GM19239 (cell line): ENCODE data around the gene CLDN18.
A peak's percentile ranks its signal among the peaks of the same experiment; 100 is the strongest.

ENCODE experiments used
- DNase-seq: peaks from one replicate; pipeline ENCODE4 v3.0.0; 2011; ENCODE audit warnings: low spot score; ENCODE audit not compliant: insufficient read length
- FAIRE-seq: peaks from 2 replicates; lab custom pipeline; 2011; peaks lifted over from hg19 to GRCh38; lab: Jason Lieb, UNC

The CLDN18 gene

DNA sequence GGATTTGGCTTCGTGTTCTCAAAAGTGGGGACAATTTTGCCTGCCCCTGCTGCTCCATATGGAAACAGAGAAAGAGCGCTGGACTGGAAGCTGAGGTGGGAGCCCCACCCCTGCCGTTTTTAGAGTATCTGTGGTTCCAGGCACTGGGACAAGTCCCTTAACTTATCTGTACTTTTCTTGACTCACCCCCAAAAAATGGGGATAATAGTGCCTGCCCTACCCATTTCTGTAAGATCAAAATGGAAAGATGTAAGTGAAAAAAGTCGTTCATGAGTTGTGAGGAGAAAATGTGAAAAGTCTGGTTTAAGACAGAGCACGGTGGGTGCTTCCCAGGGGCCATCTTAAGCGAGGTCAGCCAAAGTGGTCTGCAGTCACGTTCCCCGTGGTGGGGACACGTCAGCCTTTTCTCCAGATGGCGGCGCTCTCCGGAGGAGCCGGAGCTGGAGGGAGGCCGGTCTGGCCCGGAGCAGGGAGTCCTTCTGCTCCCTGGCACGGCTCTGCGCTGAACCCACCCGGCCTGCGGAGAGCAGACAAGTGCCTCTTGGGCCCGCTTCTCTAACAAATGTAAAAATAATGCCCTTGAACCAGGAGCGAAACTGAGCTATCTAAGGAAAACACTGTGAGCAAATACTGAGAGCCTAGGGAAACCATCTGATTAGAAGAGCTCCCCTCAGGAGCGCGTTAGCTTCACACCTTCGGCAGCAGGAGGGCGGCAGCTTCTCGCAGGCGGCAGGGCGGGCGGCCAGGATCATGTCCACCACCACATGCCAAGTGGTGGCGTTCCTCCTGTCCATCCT lies at the start of gene CLDN18:
Gene CLDN18, plus strand, starts transcription at position 690 of the 797 bp plus-strand sequence. Its CDS starts 61 bp downstream, at position 751.
- no peak for FAIRE-seq
- DNase-seq, result no peak

DNA sequence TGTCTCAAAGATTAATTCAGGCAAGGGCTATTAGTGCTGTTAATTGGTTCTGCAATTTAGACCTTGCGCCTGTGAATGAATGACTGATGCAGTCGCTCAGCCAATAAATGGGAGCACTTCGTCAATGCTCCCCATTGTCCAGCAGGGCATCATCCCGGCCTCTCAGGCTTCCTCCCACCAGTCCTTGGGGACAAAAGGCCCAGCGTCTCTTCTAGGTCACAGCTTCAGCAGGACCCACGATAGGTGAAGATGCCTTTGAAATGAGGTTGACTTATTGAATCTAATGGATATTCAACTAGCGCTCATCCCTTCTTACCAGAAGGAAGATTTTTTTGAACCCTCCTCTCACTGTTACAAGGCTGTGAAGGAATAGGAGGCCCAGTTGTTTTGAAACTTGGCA lies 47.7 kb upstream of the CLDN18 start:
- DNase-seq, result no peak
- no peak for FAIRE-seq

DNA sequence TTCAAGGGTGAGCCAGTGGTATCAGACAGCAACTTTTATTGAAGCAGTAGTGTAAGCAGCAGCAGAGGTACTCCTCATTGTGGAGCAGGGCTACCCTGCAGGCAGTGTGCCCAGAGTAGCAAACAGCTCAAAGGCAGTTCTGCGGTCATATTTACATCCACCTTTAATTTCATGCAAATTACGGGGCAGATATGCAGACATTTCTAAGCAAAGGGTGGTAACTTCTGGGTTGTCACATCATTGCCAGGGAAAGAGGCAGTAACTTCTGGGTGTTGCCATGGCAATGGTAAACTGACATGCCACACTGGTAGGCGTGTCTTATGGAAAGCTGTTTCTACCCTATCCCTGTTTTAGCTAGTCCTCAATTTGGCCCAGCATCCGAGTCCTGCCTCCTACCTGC lies 46.5 kb upstream of the CLDN18 start:
- no peak for FAIRE-seq
- no peak for DNase-seq

DNA sequence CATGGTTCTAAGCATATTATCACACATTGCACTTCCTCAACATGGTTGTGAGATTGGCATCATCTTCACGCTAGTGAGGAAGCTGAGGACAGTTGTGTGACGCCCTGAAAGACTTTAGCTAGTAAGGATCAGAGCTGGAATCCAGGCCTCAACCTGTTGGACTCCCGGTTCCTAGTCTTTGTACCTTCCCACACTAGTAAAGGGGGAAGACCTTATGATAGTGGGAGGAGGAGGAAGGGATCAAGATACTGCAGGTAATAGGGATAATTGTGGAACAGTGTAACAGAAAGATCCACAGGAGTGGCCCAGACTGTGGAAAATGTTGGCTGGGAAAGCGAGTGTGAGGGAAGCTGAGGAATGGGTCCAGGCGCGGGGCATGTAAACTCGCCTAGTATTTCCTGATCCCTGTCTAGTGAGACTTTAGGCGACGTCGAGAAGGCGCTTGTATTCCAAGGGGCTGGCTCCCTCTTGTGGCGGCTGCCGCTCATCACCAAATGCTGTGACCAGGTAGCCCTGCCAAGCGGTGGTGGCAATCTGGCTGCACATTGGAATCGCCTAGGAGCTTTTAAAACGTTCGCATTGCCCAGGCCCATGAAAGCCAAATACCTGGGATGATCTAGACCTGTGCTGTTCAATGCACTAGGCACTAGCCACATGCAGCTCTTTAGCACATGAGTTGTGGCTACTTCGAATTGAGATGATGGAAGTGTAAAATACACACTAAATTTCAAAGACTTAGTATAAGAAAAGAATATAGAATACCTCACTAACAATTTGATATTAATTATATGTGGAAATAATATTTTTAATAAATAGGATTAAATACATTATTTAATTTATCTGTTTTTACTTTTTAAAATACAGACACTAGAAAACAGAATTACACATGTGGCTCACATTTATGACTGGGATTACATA lies 38.8 kb upstream of the CLDN18 start:
- peak; percentile 95 for FAIRE-seq

DNA sequence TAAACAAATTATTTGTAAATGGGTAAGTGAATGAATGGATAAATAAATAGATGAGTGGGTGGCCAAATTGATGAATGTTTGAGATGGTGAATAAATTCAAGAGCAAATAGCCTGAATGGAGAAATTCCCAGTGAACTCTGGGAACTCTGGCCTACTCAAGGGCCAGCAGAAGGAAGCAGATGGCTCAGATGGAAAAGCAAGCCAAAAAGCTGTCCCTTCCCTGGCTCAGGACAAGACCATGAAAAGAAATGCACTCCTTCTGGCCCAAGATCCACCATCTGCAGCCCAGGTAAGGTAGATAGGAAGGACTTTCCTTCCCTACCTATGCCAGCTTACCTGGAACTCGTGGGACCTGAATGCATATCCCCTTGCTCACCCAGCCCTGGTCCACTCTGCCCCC lies 37.6 kb upstream of the CLDN18 start:
- no peak for FAIRE-seq

More for the DNA sequence above, 38.8 kb upstream of the CLDN18 start:
- DNase-seq, result peak; percentile 46

DNA sequence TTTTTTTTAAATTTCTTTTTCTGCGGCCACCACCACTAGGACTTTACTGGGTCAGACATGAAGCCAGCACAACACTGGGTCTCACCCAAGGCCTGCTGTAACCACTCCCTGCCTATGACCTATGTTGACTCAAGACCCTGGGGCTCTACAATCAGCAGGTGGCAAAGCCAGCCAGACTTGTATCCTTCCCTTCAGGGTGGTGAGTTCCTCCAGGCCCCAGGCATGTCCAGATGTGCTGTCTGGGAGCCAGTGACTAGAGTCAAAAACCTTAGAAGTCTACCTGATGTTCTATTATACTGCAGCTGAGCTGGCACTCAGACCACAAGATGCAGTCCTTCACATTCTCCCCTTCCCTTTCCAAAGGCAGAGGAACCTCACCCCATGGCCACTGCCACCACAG lies 31.6 kb upstream of the CLDN18 start:
- DNase-seq, result no peak
- FAIRE-seq, result no peak

More for the DNA sequence above, 37.6 kb upstream of the CLDN18 start:
- no peak for DNase-seq

DNA sequence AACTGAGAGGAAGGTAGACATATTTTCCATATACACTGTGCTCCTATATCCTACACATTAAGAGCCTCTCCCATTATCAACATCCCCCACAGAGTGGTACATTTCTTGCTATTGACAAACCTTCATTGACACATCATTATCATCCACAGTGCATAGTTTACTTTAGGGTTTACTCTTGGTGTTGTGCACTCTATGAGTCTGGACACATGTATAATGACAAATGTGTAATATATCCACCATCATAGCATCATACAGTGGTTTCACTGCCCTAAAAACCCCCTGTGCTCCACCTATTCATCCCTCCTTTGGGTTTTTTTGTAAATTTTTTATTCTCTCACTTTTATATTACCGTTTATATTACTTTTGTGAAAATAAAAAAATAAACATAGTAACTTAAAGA lies 22.2 kb upstream of the CLDN18 start:
- FAIRE-seq, result peak; percentile 54
- DNase-seq, result no peak

DNA sequence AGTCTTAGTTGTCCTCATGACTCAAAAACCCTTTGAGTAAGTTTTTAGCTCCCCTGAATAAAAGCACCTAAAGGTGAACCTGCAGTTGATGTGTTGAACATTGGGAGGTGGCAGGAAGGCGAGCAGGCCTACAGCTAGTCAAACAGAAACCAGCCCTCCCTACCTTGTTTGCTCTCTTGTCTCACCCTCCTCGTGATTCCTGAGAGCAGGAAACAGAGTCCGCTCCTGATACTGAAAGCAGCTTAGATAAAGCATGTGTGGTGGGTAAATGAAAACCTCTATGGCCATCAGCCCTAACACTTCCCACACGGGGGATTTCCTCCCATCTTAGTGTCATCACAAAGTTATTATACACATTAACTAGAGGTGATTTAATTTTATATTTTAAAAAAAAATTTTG lies 21.8 kb upstream of the CLDN18 start:
- DNase-seq, result peak; percentile 38
- FAIRE-seq, result peak; percentile 99

DNA sequence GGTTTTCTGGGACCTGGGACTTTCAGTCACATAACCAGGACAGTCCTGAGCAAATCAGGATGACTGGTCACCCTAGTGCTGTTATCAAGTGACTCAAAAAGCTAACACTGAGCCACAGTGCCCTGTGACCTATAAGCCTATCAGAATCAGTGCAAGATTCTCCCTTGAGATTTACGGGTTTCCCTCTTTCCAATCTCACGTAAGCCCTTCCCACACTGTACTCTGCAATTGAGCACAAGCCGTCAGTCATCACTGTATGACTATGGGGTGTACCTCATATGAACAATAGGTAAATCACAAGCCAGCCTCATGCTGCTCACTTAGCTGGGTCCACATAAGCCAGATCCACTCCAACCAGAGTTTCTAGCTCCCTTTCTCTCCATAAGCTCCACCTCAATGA lies 21.0 kb upstream of the CLDN18 start:
- DNase-seq (no peak), FAIRE-seq (no peak)

DNA sequence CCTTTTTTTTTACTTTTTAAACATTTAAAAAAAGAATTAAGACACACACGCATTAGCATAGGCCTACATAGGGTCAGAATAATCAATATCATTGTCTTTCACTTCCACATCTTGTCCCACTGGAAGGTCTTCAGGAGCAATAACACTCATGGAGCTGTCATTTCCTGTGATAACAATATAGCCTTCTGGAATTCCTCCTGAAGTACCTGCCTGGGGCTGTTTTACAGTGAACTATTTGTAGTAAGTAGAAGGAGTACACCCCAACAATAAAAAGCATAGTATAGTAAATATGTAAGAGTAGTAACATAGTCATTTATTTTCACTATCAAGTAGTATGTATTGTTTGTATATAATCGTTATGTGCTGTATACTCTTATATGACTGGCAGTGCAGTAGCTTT lies 19.5 kb upstream of the CLDN18 start:
- FAIRE-seq, result no peak
- DNase-seq, result no peak

DNA sequence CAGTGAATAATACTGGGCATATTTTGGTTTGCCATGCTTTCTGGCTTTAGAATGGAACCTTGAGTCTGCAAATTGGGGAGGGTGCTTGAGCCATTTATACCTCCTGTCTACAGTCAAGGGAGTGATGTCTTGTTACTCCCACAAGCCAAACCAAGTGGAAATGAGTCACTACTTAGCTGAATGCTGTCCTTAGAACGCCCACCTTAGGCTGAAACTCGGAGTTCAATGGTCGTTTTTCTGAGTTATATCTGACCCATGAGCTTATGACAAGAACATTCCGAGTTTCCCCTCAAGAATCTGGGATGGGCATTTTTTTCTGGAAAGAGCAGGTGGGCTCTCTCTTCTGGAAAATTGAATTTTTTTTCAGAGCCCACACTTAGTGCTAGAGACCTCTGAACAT lies 17.4 kb upstream of the CLDN18 start:
- FAIRE-seq (no peak), DNase-seq (no peak)

DNA sequence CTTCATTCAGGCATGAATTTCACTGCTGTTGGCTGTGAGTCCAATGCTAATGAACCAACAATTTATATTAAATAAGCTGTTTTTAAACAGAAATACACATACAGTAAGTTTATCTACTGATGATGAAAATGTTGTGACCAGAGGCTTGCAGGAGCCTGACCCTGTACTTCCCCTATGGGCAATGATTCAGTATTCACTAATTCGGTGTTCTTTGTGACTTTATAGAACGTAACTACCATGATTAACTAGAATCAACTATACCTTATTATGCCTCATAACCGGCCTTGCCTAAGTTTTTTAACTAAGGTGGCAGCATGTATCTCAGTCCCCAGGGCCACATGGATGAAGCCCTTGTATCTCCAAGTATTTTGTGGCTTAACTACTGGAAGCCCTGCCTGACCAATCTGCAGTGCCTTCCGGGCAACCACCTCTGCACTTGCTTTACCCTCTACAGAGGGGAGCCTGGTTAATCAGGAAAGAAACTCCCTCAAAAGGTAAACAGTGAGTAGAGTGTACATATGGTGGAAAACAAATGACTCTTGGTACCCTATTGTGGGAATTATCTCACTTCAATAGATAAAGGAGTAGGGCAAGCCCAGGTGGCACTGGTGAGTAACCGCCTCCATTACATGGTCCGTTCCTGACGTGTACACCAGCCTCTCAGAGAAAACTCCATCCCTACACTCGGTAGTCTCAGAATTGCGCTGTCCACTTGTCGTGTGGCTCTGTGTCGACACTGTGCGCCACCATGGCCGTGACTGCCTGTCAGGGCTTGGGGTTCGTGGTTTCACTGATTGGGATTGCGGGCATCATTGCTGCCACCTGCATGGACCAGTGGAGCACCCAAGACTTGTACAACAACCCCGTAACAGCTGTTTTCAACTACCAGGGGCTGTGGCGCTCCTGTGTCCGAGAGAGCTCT lies 11.6 kb upstream of the CLDN18 start:
- FAIRE-seq, result no peak
- no peak for DNase-seq

DNA sequence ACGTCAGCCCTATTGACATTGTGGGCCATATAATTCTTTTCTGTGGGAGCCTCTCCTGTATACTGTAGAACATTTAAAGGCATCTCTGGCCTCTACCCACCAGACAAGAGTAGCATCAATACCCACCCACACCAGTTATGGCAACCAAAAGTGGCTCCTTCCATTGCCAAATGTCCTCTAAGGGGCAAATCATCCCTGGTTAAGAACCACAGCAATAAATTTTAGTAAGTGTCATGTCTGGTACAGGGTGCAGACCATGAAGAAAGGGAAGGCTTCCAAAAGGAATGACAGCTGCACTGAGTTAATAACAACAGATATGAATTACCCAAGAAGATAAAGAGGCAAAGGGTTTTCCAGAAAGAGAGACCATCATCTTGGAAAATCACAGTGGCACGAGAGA lies 6.9 kb upstream of the CLDN18 start:
- no peak for DNase-seq
- no peak for FAIRE-seq

DNA sequence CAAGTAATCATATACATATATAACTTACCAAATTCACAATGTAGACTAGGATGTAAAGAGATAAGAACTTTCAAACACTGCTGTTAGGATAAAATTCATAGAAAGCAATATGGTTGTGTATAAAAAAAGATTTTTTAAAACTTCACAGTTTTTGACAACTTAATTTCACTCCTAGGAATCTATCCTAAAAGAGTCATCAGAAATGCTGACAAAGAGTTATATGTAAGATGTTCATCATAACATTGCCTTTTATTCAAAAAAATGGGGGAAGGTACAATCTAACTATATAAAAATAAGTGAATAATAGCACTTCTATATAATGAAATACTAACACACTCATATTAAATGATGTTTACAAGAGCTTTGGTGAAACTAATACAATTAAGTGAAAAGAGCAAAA lies 4.3 kb upstream of the CLDN18 start:
- no peak for FAIRE-seq
- DNase-seq, result no peak

DNA sequence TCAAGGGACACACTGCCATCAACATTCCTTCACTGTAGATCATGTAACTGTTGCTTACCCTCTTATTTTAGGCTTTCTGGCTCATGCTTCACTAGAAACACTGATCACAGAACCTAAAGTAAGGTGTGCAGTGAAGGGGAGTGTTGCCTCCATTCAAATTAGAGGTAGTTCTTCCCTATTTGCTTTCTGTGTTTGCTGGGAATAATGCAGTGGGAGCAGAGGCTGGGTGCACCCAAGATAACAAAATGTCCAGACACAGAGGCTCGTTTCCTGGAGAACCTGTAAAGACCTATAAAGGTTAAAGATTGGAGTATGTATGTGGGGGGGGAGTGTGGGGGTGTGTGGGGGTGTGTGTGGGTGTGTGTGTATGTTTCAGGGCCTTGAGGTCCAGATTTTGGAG lies 2.1 kb upstream of the CLDN18 start:
- DNase-seq, result no peak
- no peak for FAIRE-seq

DNA sequence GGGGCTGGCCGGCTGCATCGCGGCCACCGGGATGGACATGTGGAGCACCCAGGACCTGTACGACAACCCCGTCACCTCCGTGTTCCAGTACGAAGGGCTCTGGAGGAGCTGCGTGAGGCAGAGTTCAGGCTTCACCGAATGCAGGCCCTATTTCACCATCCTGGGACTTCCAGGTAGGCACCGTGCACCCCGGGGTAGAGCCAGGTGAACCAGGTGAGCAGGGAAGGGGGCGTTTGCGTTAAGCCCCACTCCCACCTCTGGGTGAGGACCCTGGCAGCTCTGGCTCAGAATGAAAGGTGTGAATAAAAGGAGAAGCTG lies 267 bp downstream of the CLDN18 start:
- FAIRE-seq, result no peak

DNA sequence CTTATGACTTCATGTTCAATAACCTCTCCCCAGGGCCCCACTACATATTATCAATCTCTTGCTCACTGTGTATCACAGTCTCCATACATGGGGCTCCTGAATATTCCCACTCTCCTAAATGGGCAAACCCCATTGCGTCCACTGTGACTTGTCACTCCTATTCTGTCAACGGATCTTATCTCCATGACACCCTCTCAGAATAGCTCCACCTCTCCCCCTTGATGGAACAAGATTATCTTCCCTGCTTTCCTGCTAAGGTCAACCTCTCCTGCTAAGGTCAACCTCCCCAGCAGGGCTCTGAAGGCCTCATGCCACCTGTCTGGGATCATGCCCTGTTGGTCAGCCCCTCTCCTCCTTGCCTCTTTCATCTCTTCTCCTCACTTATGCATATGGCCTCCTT lies 1.8 kb downstream of the CLDN18 start:
- FAIRE-seq, result no peak
- no peak for DNase-seq

More for the DNA sequence above, 267 bp downstream of the CLDN18 start:
- DNase-seq, result no peak

DNA sequence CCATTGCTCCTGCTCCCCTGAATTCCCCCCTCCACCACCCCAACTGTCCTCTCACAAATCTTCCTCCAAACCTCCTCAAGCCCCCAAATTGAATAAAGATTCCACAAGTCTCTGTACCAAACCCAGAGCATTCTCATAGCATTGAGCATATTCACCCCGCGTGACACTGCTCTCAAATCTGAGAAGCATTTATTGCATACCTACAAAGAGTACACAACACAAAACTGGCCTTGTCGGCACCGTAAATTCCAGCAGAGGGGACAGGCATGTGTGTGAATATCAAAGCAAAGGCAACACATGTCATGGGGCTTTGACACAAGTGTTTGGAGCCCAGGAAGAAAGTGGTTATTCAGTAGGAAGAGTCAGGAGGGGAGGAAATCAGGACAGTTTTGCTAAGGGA lies 2.6 kb downstream of the CLDN18 start:
- FAIRE-seq, result no peak
- DNase-seq, result no peak

DNA sequence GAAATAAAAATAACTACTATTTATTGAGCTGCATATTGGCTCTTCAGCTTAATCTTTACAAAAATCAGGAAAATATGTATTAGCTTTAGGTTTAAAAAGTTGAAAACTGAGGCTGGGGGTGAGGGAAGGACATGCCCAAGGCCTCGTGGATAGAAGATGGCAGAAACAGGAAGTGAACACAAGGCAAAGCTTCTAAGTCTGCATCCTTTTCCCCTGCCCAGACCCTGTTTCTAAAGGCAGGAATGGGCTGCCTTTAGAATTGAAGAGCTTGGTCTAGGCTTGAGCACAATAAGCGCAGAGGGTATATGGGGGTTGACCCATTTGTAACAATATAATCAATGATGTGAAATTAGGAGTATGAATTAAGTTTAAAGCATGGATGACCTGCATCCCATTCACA lies 6.1 kb downstream of the CLDN18 start:
- FAIRE-seq (no peak), DNase-seq (no peak)

DNA sequence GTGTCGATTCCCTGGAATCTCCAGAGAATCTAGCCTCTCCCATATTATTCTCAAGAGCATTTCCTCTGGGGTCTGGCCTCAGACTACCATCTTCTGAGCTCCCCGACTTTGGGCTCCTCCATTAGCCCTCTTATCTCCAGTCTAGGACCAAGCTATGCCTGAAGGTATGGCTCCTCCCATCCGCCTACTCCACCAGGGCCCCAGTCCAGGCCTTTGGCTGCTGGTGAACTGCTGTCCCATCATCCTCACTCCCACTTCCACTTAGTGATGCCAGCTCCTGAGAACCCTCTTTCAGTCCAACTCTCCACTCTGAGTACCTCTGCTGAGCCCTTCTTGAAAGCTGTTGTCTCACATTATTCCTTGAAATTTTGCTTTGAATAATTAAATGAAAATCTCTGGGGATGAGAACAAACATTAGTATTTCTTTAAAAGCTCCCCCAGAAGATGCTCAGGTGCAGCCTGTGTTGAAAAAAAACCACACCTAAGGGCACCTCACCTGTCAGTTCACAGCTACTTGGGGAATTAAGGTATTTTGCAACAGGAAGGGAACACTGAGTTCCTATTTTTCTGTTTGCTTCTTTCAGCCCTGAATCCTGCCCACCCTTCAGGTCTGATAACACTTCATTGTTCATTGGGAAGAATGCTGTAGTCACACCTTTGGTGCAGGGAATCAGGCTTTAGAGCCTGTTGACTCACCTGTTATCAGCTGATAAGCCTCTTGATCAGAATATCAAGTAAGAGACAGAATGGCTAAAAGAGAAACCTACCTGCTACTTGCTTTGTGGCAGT lies 9.5 kb downstream of the CLDN18 start:
- FAIRE-seq (no peak), DNase-seq (no peak)
